Measurements from ENCODE around the gene HUNK.

GRCh38 chr21:31880816-31881215 is 8.0 kb downstream of the HUNK start:
- TF ChIP-seq MAX (CRISPR knock-in tag; IDR thresholded peaks at IDR 0.05) (no peak), SP1 (CRISPR knock-in tag; conservative IDR thresholded peaks at IDR 0.05) (no peak), JUN (CRISPR knock-in tag; IDR thresholded peaks at IDR 0.05) (no peak), TP53 (CRISPR knock-in tag; IDR thresholded peaks at IDR 0.05) (no peak), E2F5 (CRISPR knock-in tag; IDR thresholded peaks at IDR 0.05) (no peak), CTCF (IDR thresholded peaks at IDR 0.05) (no peak), CREB1 (CRISPR knock-in tag; IDR thresholded peaks at IDR 0.05) (no peak), FOXP1 (CRISPR knock-in tag; IDR thresholded peaks at IDR 0.05; ENCODE audit: borderline replicate concordance) (no peak), SMAD4 (CRISPR knock-in tag; IDR thresholded peaks at IDR 0.05) (no peak), SMAD3 (CRISPR knock-in tag; IDR thresholded peaks at IDR 0.05; ENCODE audit: borderline replicate concordance) (no peak), ZBTB43 (CRISPR knock-in tag; IDR thresholded peaks at IDR 0.05) (no peak), E2F1 (CRISPR knock-in tag; IDR thresholded peaks at IDR 0.05) (no peak), ATF2 (CRISPR knock-in tag; IDR thresholded peaks at IDR 0.05; ENCODE audit: borderline replicate concordance, low read depth) (no peak)
